WTC11 (cell line): ENCODE measurements around the gene SLC25A30.

Source experiments
- ELF4 ChIP-seq: sonication (generic); formaldehyde crosslinking; IDR thresholded peaks from 2 replicates; pipeline ENCODE4 v1.8.1; 2022; ENCODE audit warnings: low read depth, mild to moderate bottlenecking, moderate library complexity, missing genetic modification reagents
- TP53 ChIP-seq: sonication (generic); formaldehyde crosslinking; IDR thresholded peaks from 2 replicates; pipeline ENCODE4 v1.8.1; 2023; ENCODE audit warnings: mild to moderate bottlenecking, missing genetic modification reagents
- TF ChIP-seq, protein P1 (sequence below): sonication (generic); formaldehyde crosslinking; IDR thresholded peaks from 2 replicates; pipeline ENCODE4 v1.8.1; 2022; ENCODE audit warnings: missing genetic modification reagents, borderline replicate concordance
- TF ChIP-seq, protein P2 (sequence below): sonication (generic); formaldehyde crosslinking; IDR thresholded peaks from 2 replicates; pipeline ENCODE4 v1.8.1; 2023; ENCODE audit warnings: mild to moderate bottlenecking, moderate library complexity, missing genetic modification reagents
- TF ChIP-seq, protein P3 (sequence below): sonication (generic); formaldehyde crosslinking; IDR thresholded peaks from 2 replicates; pipeline ENCODE4 v1.8.0; 2022; ENCODE audit warnings: mild to moderate bottlenecking, missing genetic modification reagents
- TF ChIP-seq, protein P4 (sequence below): sonication (generic); formaldehyde crosslinking; IDR thresholded peaks from 2 replicates; pipeline ENCODE4 v1.8.1; 2022; ENCODE audit warnings: low read depth, missing genetic modification reagents, borderline replicate concordance
- TF ChIP-seq, protein P5 (sequence below): fragments of 200-600 bp; IDR thresholded peaks from 2 replicates; pipeline ENCODE4 v1.8.0; 2022; ENCODE audit warnings: antibody characterized with exemption
- TF ChIP-seq, protein P6 (sequence below): sonication (generic); formaldehyde crosslinking; IDR thresholded peaks from 2 replicates; pipeline ENCODE4 v1.8.0; 2022; ENCODE audit warnings: mild to moderate bottlenecking, missing genetic modification reagents
- TF ChIP-seq, protein P7 (sequence below): sonication (generic); formaldehyde crosslinking; IDR thresholded peaks from 2 replicates; pipeline ENCODE4 v1.8.1; 2023; ENCODE audit warnings: mild to moderate bottlenecking, missing genetic modification reagents, moderate library complexity

DNA sequence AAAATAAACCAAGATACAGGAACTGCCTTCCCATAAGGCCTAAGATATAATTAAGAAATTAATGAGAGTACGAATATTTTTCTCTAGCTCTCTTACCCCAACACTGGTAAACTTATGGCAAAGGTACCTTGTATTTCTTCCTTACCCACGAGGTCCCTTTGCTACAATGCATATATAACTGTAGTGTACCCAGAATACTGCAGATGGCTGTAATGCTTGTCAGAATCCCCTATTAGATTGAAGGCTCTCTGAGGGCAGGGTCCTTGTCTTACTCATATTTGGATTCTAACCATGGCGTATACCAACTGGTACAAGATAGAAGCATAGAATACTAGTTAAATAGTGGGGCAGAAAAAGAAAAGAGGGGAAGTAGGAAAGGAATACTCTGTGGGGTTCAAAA is 15.1 kb downstream of the SLC25A30 start:
- TF ChIP-seq ELF4 (CRISPR knock-in tag), result no peak
- TF ChIP-seq, protein P1, sequence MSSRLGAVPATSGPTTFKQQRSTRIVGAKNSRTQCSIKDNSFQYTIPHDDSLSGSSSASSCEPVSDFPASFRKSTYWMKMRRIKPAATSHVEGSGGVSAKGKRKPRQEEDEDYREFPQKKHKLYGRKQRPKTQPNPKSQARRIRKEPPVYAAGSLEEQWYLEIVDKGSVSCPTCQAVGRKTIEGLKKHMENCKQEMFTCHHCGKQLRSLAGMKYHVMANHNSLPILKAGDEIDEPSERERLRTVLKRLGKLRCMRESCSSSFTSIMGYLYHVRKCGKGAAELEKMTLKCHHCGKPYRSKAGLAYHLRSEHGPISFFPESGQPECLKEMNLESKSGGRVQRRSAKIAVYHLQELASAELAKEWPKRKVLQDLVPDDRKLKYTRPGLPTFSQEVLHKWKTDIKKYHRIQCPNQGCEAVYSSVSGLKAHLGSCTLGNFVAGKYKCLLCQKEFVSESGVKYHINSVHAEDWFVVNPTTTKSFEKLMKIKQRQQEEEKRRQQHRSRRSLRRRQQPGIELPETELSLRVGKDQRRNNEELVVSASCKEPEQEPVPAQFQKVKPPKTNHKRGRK (CRISPR knock-in tag), result no peak
- TF ChIP-seq, protein P2, sequence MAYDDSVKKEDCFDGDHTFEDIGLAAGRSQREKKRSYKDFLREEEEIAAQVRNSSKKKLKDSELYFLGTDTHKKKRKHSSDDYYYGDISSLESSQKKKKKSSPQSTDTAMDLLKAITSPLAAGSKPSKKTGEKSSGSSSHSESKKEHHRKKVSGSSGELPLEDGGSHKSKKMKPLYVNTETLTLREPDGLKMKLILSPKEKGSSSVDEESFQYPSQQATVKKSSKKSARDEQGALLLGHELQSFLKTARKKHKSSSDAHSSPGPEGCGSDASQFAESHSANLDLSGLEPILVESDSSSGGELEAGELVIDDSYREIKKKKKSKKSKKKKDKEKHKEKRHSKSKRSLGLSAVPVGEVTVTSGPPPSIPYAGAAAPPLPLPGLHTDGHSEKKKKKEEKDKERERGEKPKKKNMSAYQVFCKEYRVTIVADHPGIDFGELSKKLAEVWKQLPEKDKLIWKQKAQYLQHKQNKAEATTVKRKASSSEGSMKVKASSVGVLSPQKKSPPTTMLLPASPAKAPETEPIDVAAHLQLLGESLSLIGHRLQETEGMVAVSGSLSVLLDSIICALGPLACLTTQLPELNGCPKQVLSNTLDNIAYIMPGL, result no peak
- TF ChIP-seq, protein P3, sequence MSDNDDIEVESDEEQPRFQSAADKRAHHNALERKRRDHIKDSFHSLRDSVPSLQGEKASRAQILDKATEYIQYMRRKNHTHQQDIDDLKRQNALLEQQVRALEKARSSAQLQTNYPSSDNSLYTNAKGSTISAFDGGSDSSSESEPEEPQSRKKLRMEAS, result no peak
- TF ChIP-seq, protein P4, sequence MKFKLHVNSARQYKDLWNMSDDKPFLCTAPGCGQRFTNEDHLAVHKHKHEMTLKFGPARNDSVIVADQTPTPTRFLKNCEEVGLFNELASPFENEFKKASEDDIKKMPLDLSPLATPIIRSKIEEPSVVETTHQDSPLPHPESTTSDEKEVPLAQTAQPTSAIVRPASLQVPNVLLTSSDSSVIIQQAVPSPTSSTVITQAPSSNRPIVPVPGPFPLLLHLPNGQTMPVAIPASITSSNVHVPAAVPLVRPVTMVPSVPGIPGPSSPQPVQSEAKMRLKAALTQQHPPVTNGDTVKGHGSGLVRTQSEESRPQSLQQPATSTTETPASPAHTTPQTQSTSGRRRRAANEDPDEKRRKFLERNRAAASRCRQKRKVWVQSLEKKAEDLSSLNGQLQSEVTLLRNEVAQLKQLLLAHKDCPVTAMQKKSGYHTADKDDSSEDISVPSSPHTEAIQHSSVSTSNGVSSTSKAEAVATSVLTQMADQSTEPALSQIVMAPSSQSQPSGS (CRISPR knock-in tag), result no peak
- TF ChIP-seq, protein P5, sequence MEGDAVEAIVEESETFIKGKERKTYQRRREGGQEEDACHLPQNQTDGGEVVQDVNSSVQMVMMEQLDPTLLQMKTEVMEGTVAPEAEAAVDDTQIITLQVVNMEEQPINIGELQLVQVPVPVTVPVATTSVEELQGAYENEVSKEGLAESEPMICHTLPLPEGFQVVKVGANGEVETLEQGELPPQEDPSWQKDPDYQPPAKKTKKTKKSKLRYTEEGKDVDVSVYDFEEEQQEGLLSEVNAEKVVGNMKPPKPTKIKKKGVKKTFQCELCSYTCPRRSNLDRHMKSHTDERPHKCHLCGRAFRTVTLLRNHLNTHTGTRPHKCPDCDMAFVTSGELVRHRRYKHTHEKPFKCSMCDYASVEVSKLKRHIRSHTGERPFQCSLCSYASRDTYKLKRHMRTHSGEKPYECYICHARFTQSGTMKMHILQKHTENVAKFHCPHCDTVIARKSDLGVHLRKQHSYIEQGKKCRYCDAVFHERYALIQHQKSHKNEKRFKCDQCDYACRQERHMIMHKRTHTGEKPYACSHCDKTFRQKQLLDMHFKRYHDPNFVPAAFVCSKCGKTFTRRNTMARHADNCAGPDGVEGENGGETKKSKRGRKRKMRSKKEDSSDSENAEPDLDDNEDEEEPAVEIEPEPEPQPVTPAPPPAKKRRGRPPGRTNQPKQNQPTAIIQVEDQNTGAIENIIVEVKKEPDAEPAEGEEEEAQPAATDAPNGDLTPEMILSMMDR, result no peak
- TF ChIP-seq, protein P6, sequence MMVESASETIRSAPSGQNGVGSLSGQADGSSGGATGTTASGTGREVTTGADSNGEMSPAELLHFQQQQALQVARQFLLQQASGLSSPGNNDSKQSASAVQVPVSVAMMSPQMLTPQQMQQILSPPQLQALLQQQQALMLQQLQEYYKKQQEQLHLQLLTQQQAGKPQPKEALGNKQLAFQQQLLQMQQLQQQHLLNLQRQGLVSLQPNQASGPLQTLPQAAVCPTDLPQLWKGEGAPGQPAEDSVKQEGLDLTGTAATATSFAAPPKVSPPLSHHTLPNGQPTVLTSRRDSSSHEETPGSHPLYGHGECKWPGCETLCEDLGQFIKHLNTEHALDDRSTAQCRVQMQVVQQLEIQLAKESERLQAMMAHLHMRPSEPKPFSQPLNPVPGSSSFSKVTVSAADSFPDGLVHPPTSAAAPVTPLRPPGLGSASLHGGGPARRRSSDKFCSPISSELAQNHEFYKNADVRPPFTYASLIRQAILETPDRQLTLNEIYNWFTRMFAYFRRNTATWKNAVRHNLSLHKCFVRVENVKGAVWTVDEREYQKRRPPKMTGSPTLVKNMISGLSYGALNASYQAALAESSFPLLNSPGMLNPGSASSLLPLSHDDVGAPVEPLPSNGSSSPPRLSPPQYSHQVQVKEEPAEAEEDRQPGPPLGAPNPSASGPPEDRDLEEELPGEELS, result no peak
- TF ChIP-seq, protein P7, sequence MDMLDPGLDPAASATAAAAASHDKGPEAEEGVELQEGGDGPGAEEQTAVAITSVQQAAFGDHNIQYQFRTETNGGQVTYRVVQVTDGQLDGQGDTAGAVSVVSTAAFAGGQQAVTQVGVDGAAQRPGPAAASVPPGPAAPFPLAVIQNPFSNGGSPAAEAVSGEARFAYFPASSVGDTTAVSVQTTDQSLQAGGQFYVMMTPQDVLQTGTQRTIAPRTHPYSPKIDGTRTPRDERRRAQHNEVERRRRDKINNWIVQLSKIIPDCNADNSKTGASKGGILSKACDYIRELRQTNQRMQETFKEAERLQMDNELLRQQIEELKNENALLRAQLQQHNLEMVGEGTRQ, result no peak
- TF ChIP-seq TP53 (CRISPR knock-in tag), result no peak
